Keratinocyte (primary cell): ENCODE results near the gene PACSIN2. TPM values are rescaled to one million over a fixed set of nuclear protein-coding genes. Genes with fewer than 3 reads are reported as not detected.

ENCODE experiments used
- DNase-seq: peaks from one replicate; pipeline ENCODE4 v3.0.0-alpha.2; 2011; ENCODE audit warnings: low read depth, missing footprints, low spot score
- FAIRE-seq: peaks from 2 replicates; lab custom pipeline; 2011; peaks lifted over from hg19 to GRCh38; lab: Jason Lieb, UNC
- H2AFZ ChIP-seq: 2 replicates; pipeline ENCODE4 v1.6.0; 2012; ENCODE audit warnings: low read length, control low read depth, inconsistent platforms; ENCODE audit not compliant: control insufficient read depth
- H3K27ac ChIP-seq: 2 replicates; pipeline ENCODE4 v1.5.1; 2011; ENCODE audit warnings: low read length; ENCODE audit not compliant: control insufficient read depth, insufficient read depth
- H3K27me3 ChIP-seq: 3 replicates; pipeline ENCODE4 v1.6.0; 2011; ENCODE audit warnings: low read length; ENCODE audit not compliant: control insufficient read depth, insufficient read depth; ENCODE audit errors: extremely low read depth
- H3K36me3 ChIP-seq, 2 experiments: 2 replicates in 1 of 2; 3 replicates in 1 of 2; pipeline ENCODE4 v1.5.1; 2011; ENCODE audit warnings: low read length in 2 of 2, mild to moderate bottlenecking in 1 of 2; ENCODE audit not compliant: control insufficient read depth in 2 of 2, insufficient read depth in 2 of 2; ENCODE audit errors: extremely low read depth in 1 of 2
- H3K4me1 ChIP-seq: 3 replicates; pipeline ENCODE4 v1.5.1; 2011; ENCODE audit warnings: low read length; ENCODE audit not compliant: control insufficient read depth, insufficient read depth; ENCODE audit errors: extremely low read depth
- H3K4me2 ChIP-seq: 3 replicates; pipeline ENCODE4 v1.6.0; 2011; ENCODE audit warnings: low read depth, low read length; ENCODE audit not compliant: control insufficient read depth, insufficient read depth; ENCODE audit errors: extremely low read depth
- H3K4me3 ChIP-seq, 3 experiments: fragments of 200-600 bp in 1 of 3; sonication (generic) in 1 of 3; 2 replicates in 2 of 3; 3 replicates in 1 of 3; pipeline ENCODE4 v1.5.1; 2011 to 2016; ENCODE audit warnings: low read length in 3 of 3, mild to moderate bottlenecking in 3 of 3, control low read depth in 2 of 3, inconsistent platforms in 1 of 3, low read depth in 1 of 3, mixed read lengths in 1 of 3, mixed run types in 1 of 3, moderate library complexity in 1 of 3; ENCODE audit not compliant: control insufficient read depth in 2 of 3, insufficient read depth in 2 of 3; ENCODE audit errors: extremely low read depth in 1 of 3
- H3K79me2 ChIP-seq: 2 replicates; pipeline ENCODE4 v1.6.0; 2012; ENCODE audit warnings: low read length; ENCODE audit not compliant: control insufficient read depth, insufficient read depth
- H3K9ac ChIP-seq: 3 replicates; pipeline ENCODE4 v1.6.0; 2011; ENCODE audit warnings: low read length; ENCODE audit not compliant: control insufficient read depth, insufficient read depth; ENCODE audit errors: extremely low read depth
- H3K9me1 ChIP-seq: 3 replicates; pipeline ENCODE4 v1.6.0; 2011; ENCODE audit warnings: low read length; ENCODE audit not compliant: control insufficient read depth, insufficient read depth; ENCODE audit errors: extremely low read depth
- H3K9me3 ChIP-seq: 2 replicates; pipeline ENCODE4 v1.5.1; 2012; ENCODE audit warnings: low read depth, low read length; ENCODE audit not compliant: control insufficient read depth
- H4K20me1 ChIP-seq: 3 replicates; pipeline ENCODE4 v1.6.0; 2011; ENCODE audit warnings: low read length; ENCODE audit not compliant: control insufficient read depth, insufficient read depth; ENCODE audit errors: extremely low read depth
- CTCF ChIP-seq, 3 experiments: IDR thresholded peaks in 1 of 3; conservative IDR thresholded peaks in 1 of 3; optimal IDR thresholded peaks in 1 of 3; 2 replicates in 2 of 3; 3 replicates in 1 of 3; pipeline versions ENCODE3 to v1.5.1; 2011; ENCODE audit warnings: low read length in 3 of 3, mild to moderate bottlenecking in 3 of 3, moderate library complexity in 2 of 3, control low read depth in 1 of 3, inconsistent platforms in 1 of 3; ENCODE audit not compliant: insufficient read depth in 2 of 3; ENCODE audit errors: extremely low read depth in 1 of 3
- dilution Hi-C: fragments of 300-500 bp; cut with MboI; formaldehyde crosslinking; loops from one replicate; pipeline ENCODE4 v1.7.0; 2020; ENCODE audit warnings: low sequenced_read_pairs; ENCODE audit not compliant: extremely low pct_ligation_motif_present
- polyA plus RNA-seq, 5 experiments: library from polyadenylated mRNA; depleted of rRNA in 3 of 5; stranded (reverse) in 3 of 5; stranded (forward) in 1 of 5; unstranded in 1 of 5; fragments of >200 nt; gene quantifications; 1 replicate in 1 of 5; 2 replicates in 3 of 5; 3 replicates in 1 of 5; pipeline versions ENCODE4 v1.2.1 to v1.2.3, GENCODE V29; 2011 to 2012; ENCODE audit warnings: missing spikeins in 2 of 5, low read depth in 1 of 5, low replicate concordance in 1 of 5

The PACSIN2 gene
- polyA plus RNA-seq, 1 donor (not counting 4 experiments of a cell fraction or from before 2014, with no cell fraction given): 55.5 TPM

GRCh38 chr22:42974223-42974622 is 40.7 kb downstream of the PACSIN2 start:
- peaks cover 3% of the 10 kb centered on the region for H3K9me1 ChIP-seq
- peaks cover 20% of the 10 kb centered on the region for H4K20me1 ChIP-seq
- no peak overlapping the region for H3K9ac ChIP-seq
- FAIRE-seq (no peak), DNase-seq (no peak)
- H3K36me3 ChIP-seq: no peaks in the 10 kb centered on the region
- no peak overlapping the region for H3K4me2 ChIP-seq
- peaks cover 67% of the 10 kb centered on the region for H3K79me2 ChIP-seq
- H3K9me3 ChIP-seq: no peaks in the 10 kb centered on the region
- no peak for TF ChIP-seq CTCF (optimal IDR thresholded peaks at IDR 0.05 in 1 of 3, IDR thresholded peaks at IDR 0.05 in 1 of 3, conservative IDR thresholded peaks at IDR 0.05 in 1 of 3; ENCODE audit: extremely low read depth in 1 of 3, insufficient read depth in 2 of 3, low read length in 3 of 3)
- no peaks in the 10 kb centered on the region for H3K27me3 ChIP-seq
- dilution Hi-C loops: no loop called here
- H3K27ac ChIP-seq: no peak overlapping the region
- H3K4me1 ChIP-seq: peaks cover 28% of the 10 kb centered on the region
- no peak overlapping the region for H2AFZ ChIP-seq
- no peak overlapping the region for H3K4me3 ChIP-seq

- Histone ChIP-seq H3K9ac (no peak overlapping the region), H4K20me1 (peaks cover 17% of the 10 kb centered on the region), H3K27ac (no peak overlapping the region), H2AFZ (no peak overlapping the region), H3K4me3 (no peak overlapping the region), H3K79me2 (peaks cover 70% of the 10 kb centered on the region), H3K4me2 (no peak overlapping the region), H3K27me3 (no peaks in the 10 kb centered on the region), H3K36me3 (no peaks in the 10 kb centered on the region), H3K9me1 (peaks cover 3% of the 10 kb centered on the region), H3K9me3 (no peaks in the 10 kb centered on the region), H3K4me1 (peaks cover 23% of the 10 kb centered on the region)
- dilution Hi-C loops: no loop called here
- no peak for DNase-seq
- no peak for TF ChIP-seq CTCF (optimal IDR thresholded peaks at IDR 0.05 in 1 of 3, IDR thresholded peaks at IDR 0.05 in 1 of 3, conservative IDR thresholded peaks at IDR 0.05 in 1 of 3; ENCODE audit: extremely low read depth in 1 of 3, insufficient read depth in 2 of 3, low read length in 3 of 3)
- no peak for FAIRE-seq
Measured at GRCh38 chr22:42973536-42973881, 41.4 kb downstream of the PACSIN2 start.
